Hindlimb muscle (tissue), 1 donor: ENCODE results near the gene CEACAM16. TPM values are rescaled to one million over a fixed set of nuclear protein-coding genes. Genes with fewer than 3 reads are reported as not detected.
"Not testable (repeated sequence)": the region's sequence is repeated elsewhere in the genome, so short reads cannot be mapped to it uniquely, and the experiment has no call there.

Experiments
- DNase-seq: peaks from one replicate; pipeline ENCODE4 v3.0.0-alpha.2; 2013
- polyA plus RNA-seq: library from polyadenylated mRNA; unstranded; fragments of 120-200 nt; gene quantifications from one replicate; pipeline ENCODE4 v1.2.1, GENCODE V29; 2013; ENCODE audit not compliant: insufficient read length

Gene CEACAM16
- polyA plus RNA-seq, 1 donor: 1.0 TPM

DNA sequence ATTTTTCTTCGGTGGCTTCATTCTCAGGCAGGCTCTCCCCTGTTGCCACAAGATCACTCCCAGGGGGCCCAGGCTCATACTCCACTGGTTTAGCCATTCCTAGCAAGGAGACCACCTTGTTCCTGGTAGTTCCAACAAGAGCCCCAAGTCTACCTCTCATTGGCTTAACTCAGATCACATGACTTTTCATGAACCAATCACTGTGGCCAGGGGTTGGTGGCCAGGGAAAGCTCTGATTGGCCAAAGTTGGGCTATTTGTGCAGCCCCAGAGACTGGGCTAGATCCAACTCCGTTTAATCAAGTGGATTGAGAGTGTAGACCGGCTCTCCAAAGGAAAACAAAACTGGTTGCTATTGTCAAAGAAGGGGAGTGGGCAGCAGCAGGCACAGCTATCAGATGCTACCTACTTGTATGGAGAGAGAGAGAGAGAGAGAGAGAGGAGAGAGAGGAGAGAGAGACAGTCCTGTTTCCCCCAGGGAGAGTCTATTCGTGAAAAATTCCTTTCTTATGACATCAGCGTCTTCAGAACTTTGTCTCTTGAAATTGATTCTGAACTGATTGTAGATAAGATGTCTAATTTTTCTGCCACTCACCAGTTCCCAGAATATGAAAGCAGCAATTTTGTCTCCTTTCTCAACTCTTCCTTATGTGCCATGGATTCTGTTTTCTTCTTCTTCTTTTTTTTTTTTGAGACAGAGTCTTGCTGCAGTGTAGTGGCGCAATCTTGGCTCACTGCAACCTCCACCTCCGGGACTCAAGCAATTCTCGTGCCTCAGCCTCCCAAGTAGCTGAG, 21.7 kb upstream of the CEACAM16 start:
- DNase-seq: no peak

DNA sequence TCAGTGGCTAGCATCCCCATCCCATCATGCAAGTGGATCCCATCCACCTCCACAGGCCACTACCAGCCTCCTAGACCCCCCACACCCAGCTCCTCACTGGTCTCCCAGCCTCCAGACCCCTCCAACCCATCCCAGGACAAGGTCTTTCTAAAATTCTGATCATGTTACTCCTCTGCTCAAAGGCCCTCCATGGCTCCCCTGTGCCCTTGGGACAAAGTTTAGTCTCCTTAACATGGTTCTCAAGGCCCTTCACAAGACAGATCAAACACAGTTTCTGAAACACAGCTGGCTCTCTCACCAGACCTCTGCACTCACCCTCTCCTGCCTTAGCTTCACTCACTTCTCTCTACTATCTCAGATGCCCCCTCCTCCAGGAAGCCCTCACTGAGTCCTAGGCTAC, 18.4 kb upstream of the CEACAM16 start:
- DNase-seq: no peak

DNA sequence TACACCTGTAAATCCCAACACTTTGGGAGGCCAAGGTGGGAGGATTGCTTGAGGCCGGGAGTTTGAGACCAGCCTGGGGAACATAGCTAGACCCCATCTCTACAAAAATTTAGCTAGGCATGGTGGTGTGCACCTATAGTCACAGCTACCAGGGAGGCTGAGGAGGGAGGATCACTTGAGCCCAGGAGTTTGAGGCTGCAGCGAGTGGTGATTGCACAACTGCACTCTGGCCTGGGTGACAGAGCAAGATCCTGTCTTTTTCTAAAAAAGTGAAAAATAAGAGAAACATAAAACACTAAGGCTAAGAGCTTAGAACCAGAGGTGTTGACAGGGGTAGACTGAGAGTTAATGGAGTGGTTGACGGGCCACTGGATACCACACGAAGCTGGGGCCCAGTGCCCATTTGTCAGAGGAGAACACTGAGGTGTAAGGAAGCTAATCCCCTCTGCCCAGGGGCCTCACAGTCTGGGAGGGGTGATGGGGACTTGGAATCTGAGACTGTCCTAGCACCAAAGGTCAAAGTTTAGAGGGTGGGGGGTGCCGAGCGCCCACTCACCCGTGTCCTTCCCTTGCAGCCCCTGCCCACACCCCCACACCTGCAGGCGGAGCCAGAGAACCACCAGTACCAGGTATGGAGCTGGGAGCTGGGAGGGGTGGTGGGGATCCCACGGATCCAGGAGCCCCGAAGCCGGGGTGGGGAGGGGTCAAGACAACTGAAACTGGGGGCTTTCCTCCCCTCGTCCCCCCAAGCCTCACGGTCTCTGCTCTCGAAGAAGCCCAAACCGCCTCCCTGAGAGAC, 16.8 kb upstream of the CEACAM16 start:
- no peak for DNase-seq

DNA sequence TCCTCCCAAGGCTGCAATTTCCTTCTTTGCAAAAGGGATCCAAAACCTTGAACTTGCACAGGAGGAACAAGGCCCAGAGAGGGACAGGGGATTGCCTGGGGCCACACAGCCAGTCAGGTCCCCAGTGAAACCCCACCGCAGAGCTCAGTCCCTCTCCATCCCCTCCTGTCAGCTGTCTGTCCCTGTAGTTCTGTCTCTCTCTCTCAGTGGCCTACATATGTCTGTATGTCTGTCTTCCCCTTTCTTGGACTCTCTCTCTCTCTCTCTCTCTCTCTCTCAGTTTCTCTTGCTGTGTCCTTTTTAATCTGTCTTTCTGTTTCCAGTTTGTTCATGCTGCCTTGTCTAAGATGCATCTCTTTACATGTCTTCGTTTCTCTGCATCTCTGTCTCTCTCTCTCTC, 16.1 kb upstream of the CEACAM16 start:
- no peak for DNase-seq

DNA sequence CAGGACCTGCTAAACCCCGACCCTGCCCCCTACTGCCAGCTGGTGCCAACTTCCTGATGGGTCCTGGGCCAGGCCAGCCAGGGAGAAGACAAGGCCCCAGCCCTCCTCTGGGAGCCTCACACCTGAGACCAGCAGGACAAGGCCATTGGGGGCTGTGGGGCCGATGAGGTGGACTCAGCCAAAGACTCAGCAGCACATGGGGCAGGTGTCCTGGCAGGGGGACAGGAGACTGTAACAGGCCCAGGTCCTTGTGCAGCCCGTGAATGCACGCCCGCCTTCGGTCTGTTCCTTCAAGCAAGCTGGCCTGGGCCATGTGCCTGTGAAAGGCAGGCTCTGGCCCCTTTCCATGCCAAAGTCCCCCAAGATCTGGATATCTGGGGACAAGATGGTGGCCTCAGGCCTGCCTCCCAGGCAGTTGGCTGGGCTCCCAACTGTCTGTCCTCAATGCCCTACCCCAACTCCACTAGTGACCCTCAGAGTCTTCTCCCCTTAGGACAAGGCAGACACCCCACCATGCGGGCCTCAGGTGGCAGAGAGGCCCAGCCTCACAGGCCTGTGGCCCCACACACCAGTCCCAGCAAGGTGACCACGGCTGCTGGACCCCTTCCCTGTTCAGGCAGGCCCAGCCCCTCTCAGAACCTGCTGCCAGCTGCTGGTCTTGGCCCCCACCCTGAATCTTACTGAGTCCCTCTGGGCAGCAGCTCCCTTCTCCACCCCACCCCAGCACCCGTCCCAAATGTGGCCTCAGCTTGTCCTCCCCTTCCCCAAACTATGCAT, 15.3 kb upstream of the CEACAM16 start:
- DNase-seq: no peak

DNA sequence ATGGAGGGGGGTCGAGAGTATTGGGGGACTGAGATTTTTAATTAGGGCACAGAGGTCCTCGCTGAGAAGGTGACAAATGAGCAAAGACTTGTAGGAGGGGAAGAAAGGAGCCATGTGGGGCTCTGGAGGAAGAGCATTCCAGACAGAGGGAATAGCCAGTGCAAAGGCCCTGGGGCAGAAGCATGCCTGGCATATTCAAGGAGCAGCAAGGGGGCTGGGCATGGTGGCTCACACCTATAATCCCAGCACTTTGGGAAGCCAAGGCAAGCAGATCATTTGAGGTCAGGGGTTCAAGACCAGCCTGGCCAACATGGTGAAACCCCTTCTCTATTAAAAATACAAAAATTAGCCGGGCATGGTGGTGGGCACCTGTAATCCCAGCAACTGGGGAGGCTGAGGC, 14.6 kb upstream of the CEACAM16 start:
- DNase-seq: not testable (repeated sequence)

DNA sequence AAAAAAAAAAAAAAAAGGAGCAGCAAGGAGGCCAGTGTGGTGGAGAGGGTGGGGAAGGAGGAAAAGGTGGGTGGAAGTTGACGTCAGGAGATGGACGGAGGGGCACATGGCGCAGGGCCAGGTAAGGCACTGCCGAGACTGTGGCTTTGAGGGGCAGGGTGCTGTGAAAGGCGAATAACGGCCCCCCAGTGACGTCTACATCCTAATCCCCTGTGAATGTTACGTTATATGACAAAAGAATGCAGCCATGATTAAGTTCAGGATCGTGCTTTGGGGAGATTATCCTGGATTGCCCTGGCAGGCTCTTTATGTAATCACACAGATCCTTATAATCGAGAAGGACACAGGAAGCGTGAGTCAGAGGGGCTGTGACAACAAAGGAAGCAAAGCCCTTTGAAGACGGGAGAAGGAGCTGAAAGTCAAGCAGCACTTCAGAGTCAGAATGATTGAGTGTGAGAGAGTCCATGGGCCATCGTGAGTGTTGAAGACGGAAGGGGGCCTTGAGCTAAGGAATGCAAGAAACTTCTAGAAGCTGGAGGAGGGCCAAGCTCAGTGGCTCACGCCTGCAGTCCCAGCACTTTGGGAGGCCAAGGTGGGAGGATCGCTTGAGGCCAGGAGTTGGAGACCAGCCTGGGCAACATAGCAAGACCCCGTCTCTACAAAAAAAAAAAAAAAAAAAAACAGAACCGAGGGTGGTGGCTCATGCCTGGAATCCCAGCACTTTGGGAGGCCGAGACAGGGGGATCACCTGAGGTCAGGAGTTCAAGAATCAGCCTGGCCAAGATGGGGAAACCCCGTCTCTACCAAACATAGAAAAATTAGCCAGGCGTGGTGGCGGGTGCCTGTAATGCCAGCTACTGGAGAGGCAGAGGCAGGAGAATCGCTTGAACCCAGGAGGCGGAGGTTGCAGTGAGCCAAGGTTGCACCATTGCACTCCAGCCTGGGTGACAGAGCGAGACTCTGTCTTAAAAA, 13.8 kb upstream of the CEACAM16 start:
- no peak for DNase-seq

DNA sequence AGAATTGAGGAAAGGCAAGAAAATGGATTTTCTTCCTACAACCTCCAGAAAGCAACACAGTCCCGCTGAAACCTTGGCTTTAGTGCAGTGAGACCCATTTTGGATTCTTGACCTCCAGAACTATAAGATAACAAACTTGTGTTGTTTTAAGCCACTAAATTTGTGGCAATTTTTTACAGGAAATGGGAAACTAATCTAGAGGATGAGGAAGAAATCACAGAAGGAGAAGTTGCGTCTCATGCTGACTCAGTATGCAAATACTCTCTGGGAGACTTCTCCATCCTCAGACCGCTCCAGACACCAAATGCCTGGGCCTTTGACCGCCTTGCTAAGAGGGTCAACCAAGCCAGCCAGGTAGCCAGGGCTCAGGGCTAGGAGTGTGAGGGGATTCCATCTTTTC, 13.1 kb upstream of the CEACAM16 start:
- DNase-seq: no peak

DNA sequence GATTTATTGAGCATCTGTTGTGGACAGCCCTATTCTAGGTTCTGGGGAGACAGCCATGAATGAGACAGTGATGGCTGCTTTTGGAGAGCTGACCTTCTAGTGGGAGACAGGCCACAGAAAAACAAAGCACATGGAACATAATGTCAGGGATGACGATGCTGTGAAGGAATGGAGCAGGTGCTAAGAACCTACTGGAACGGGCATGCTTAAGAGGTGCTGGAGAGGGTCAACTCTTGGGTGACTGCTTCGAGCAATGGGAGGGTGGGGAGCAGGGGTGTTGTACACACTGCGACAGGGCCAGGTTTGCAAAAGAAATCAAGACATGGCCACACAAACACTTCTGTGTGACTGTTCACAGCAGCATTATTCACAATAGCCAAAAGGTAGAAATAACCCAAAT, 12.1 kb upstream of the CEACAM16 start:
- DNase-seq: no peak

DNA sequence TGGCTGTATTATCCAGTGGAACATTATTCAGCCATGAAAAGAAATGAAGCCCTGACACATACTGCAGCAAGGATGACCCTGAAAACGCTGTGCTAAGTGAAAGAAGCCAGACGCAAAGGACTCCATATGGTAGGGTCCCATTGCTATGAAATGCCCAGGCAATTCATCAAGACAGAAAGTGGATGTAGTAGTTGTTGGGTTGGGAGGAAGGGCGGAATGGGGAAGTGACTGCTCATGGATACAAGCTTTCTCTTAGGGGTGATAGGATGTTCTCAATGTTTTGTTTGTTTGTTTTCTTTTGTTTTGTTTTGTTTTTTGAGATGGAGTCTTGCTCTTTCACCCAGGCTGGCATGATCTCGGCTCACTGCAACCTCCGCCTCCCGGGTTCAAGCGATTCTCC, 11.1 kb upstream of the CEACAM16 start:
- DNase-seq: no peak

DNA sequence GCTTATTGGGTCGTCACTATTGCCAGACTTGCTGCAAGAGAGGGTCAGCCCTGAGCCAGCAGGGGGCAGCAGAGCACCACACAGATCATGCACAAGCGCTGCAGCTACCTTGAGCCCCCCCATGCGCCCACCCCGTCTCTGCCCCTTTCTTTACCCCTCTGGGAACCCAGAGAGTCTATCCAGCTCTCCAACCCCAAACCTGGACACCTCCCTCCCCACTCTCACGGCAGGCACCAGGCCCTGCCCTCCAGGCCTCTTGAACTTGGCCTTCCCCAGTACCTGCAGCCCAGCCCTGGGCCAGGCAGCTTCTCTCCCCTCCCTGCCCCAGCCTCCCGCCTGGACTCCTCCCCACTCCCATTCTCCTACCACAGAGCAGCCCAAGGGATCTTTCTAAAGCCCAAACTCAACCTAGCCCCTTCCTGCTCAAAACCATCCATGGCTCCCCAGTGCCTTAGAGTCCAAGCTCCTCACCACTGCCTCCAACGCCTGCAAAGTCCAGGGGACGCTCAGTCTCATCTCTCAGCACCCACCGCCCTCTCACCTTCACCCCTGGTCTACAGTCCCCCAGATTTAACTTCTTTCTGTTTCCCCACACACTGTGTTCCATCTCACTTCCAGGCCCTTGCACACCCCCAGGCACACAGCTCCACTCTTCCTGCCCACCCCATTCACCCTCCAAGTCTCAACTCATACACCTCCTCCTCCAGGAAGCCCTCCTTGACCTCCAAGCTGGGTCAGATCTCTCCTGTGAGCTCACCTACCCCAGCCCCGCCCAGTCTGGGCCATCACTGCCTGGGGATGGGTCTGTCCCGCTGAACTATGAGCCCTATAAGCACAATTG, 9.4 kb upstream of the CEACAM16 start:
- peak; percentile 70 for DNase-seq

DNA sequence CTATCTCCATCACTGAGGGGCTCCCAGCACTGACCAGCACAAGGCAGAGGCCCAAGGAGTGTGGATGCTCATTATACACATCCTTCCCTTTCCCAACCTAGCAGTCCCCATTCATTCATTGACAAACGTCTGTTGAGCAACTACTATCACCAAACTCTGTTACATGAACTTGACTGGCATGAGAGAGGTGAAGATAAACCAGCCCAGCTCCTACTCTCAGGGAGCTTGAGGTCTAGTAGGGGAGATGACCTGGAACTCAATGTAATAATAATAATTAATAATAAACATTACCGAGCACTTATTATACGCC, 8.9 kb upstream of the CEACAM16 start:
- no peak for DNase-seq

DNA sequence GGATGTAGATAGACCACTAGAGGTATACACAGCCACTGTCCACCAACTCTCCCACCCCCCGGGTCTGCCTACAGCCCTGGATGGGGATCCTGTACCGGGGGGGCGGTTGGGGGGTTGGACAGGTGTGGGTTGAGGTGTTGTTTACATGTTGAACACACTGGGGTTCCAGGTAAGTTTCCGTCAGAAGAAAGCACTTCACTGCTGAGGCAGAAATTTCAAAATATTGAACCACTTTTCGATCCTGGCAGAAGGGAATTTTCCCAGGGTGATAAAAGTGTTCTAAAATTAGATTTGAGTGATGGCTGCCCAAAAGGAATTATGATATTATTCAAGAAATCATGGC, 6.6 kb upstream of the CEACAM16 start:
- no peak for DNase-seq

DNA sequence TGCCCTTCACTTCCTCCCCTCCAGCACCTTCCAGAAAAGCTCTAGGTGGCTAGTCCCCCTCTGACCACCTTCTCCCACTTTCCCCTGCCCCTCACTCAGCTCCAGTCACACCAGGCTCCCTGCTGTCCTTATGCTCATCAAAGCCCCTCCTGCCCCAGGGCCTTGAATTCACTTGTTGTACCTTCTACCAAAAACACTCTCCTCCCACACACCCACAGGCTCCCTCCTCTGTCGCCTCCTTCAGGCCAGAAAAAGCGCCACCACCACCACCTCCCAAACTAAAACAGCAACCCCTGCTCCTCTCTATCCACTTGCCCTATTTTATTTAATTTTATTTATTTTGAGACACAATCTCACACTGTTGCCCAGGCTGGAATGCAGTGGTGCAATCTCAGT, 4.8 kb upstream of the CEACAM16 start:
- DNase-seq: no peak

DNA sequence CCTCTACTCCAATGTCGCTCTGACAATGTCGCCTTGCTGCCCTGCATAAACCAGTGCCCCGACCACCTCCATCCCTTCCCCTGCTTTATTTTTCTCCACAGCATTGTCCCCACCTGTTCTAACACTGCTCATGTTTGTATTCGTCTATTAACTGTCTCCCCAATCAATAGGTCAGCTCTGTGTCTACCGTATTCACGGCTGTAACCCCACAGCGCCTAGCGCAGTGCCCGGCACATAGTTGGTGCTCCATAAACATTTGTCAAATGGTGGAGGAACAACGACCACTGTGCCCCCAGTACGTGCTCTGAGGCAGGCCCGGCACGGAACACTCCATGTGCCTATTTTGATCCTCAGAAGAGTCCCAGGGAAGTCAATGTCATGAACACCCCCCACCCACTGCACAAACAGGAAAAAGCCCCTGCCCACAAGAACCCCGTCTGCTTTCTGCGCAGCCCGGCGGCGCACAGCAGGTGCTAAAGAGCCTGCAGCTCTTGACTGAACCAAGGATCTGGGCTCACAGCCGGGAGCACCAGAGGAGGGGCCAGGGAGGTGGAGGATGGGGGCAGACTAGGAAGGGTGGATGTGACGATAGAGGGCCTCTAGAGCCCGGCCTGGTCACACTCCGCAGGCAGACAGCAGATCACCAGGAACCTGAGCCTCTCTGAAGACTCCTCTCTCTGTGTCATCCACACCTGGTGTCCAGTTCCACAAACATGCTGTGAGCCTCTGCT, 1.8 kb upstream of the CEACAM16 start:
- no peak for DNase-seq

DNA sequence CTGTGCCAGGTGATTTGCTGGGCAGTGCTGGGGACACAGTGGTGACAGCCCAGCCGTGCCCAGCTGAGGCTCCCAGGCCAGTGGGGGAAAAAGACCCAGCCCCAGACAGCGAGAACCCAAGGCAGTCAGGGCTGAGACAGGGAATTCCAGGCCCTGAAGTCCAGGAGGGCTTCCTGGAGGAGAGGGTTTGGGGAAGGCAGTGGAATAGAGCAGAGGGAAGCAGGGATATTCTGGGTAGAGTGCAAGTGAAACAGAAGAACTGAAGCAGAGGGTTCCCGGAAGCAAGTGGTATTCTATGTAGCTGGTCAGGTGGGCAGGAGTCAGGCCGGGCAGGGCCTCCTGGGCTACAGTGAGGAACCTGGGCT, 1.3 kb upstream of the CEACAM16 start:
- DNase-seq: no peak

DNA sequence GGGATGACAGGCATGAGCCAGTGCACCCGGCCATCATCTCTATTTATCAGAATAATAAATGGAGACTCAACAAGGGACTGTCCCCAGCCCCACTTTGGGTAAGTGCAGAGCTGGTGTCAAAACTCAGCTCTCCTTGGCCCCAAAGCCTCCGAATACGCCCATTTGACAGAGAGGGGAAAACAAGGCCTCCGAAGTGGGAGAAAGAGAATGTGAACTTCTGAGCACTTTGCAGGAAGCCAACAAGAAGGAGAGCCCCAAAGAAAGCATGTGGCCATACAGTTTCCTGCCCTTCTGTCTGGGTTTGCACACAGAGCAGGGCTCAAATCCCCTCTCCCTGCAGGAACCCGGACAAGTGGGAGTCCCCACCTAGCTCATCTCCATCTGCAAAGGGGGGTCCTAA, 1.6 kb downstream of the CEACAM16 start:
- DNase-seq: no peak

DNA sequence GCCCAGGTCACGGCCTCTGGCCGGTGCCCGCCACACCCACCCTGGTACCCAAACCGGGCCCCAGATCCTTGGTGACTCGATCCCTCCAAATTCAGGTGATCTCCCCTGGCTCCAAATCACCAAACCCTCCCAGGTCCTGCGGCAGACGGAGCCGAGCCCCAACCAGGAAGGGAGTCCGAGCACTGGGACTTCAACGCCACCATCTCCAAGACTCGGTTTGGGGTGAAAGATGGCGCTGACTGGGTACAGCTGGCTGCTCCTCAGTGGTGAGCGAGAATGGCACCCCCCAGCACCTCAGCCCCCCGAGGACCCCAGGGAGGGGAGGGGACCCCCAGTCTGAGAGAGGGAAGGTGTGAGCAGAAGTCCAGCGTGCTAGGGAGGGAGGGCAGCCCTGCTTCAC, 2.3 kb downstream of the CEACAM16 start:
- DNase-seq: no peak

DNA sequence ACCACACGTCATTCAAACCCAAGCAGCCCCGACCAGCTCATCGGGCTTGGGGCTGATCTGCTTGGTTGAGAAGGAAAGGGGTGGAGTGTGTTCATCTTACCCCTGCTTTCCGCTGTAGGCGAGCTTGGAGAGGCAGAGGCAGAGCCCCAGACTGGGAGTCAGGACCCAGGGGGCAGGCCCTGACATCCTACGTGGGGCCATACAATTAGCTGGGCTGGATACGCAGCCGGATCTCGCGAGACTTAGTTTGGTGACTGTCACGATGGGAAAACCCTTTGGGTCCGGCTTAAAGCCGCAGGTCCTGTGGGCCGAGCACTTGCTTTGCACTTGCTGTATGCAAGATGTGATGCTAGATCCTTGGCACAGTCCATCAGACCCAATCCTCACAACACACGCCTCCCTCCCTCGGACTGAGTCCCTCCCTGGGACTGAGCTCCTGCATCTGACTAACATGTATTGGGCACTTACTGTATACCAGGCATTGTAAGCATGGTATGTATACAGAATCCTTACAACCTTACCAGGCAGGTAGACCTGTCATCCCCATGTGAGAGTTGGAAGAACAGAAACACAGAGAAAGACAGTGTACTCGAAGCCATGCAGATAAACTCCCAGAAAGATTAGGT, 3.7 kb downstream of the CEACAM16 start:
- no peak for DNase-seq

DNA sequence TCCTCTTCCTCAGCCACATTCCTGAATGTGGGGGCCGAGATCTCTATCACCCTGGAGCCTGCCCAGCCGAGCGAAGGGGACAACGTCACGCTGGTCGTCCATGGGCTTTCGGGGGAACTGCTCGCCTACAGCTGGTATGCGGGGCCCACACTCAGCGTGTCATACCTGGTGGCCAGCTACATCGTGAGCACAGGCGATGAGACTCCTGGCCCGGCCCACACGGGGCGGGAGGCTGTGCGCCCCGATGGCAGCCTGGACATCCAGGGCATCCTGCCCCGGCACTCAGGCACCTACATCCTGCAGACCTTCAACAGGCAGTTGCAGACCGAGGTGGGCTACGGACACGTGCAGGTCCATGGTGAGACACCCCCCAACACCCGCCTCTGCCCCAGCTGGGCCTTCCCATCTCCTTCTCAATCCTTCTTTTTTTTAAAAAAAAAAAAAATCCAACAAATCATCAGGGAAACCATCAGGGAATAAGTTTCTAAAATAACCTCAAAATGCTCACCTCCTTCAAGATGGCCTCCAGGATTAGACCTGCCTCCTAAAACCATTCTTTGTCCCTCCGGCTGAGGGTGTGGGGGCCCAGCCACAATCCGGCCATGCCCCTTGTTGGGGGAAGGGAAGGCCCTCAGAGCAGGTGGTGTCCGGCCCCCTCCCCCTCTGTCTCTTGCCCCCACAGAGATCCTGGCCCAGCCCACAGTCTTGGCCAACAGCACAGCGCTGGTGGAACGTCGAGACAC, 4.6 kb downstream of the CEACAM16 start:
- no peak for DNase-seq
